Neural progenitor cell (in vitro differentiated cells): ENCODE measurements around the gene CPA3. TPM values are rescaled to one million over a fixed set of nuclear protein-coding genes. Genes with fewer than 3 reads are reported as not detected.

Experiments used
- DNase-seq: peaks from one replicate; pipeline ENCODE4 v3.0.0-alpha.2; 2016; ENCODE audit warnings: low spot score
- H2AFZ ChIP-seq: fragments of 200-600 bp; sonication (generic); replicated peaks from 2 replicates; pipeline ENCODE4 v1.6.1; 2016; ENCODE audit warnings: antibody characterized with exemption
- H3F3A ChIP-seq: fragments of 200-600 bp; sonication (generic); 2 replicates; pipeline ENCODE4 v1.6.1; 2016; ENCODE audit warnings: antibody characterized with exemption, low read depth
- H3K27ac ChIP-seq: fragments of 200-600 bp; sonication (generic); 2 replicates; pipeline ENCODE4 v1.5.1; 2016; ENCODE audit warnings: mild to moderate bottlenecking
- H3K27me3 ChIP-seq: fragments of 200-600 bp; sonication (generic); 2 replicates; pipeline ENCODE4 v1.6.1; 2016; ENCODE audit warnings: mild to moderate bottlenecking, moderate library complexity
- H3K36me3 ChIP-seq: fragments of 200-600 bp; sonication (generic); 2 replicates; pipeline ENCODE4 v1.5.1; 2016
- H3K4me1 ChIP-seq: fragments of 200-600 bp; sonication (generic); 2 replicates; pipeline ENCODE4 v1.6.1; 2016; ENCODE audit warnings: mixed run types
- H3K4me2 ChIP-seq: fragments of 200-600 bp; sonication (generic); 2 replicates; pipeline ENCODE4 v1.6.1; 2016
- H3K4me3 ChIP-seq: fragments of 200-600 bp; sonication (generic); 2 replicates; pipeline ENCODE4 v1.5.1; 2016
- H3K79me2 ChIP-seq: fragments of 200-600 bp; sonication (generic); 2 replicates; pipeline ENCODE4 v1.6.1; 2016; ENCODE audit warnings: low read depth
- H3K9ac ChIP-seq: fragments of 200-600 bp; sonication (generic); 2 replicates; pipeline ENCODE4 v1.6.1; 2016
- H3K9me3 ChIP-seq: fragments of 200-600 bp; sonication (generic); 2 replicates; pipeline ENCODE4 v1.5.1; 2016; ENCODE audit warnings: low read depth
- H4K20me1 ChIP-seq: fragments of 200-600 bp; sonication (generic); 2 replicates; pipeline ENCODE4 v1.6.1; 2016; ENCODE audit warnings: low read depth
- H3K27ac Mint-ChIP-seq: 3 replicates; pipeline ENCODE4 v1.8.0; 2021; ENCODE audit warnings: mixed read lengths
- H3K27me3 Mint-ChIP-seq: 2 replicates; pipeline ENCODE4 v1.8.0; 2022; ENCODE audit warnings: low read depth, mild to moderate bottlenecking, inconsistent platforms, moderate library complexity, mixed read lengths; ENCODE audit not compliant: insufficient read depth
- H3K36me3 Mint-ChIP-seq: 3 replicates; pipeline ENCODE4 v1.8.0; 2021; ENCODE audit warnings: mixed read lengths
- H3K4me1 Mint-ChIP-seq: 3 replicates; pipeline ENCODE4 v1.8.0; 2021; ENCODE audit warnings: mixed read lengths
- H3K4me3 Mint-ChIP-seq: 3 replicates; pipeline ENCODE4 v1.8.0; 2021; ENCODE audit warnings: mild to moderate bottlenecking, moderate library complexity, mixed read lengths
- H3K9me3 Mint-ChIP-seq: 3 replicates; pipeline ENCODE4 v1.8.0; 2020; ENCODE audit warnings: mixed read lengths
- CTCF ChIP-seq: fragments of 200-600 bp; sonication (generic); IDR thresholded peaks from 2 replicates; pipeline ENCODE4 v1.5.1; 2017; ENCODE audit warnings: antibody characterized with exemption, mild to moderate bottlenecking
- EZH2 ChIP-seq: fragments of 200-600 bp; sonication (generic); IDR thresholded peaks from 2 replicates; pipeline ENCODE4 v1.6.1; 2017; ENCODE audit warnings: antibody characterized with exemption, mild to moderate bottlenecking, moderate library complexity
- EZH2phosphoT487 ChIP-seq: fragments of 200-600 bp; sonication (generic); IDR thresholded peaks from 2 replicates; pipeline ENCODE4 v1.6.1; 2017; ENCODE audit warnings: antibody characterized with exemption
- total RNA-seq: library from RNA; depleted of rRNA; stranded (reverse); fragments of >200 nt; gene quantifications from 2 replicates; pipeline ENCODE4 v1.2.3, GENCODE V29; 2015; ENCODE audit warnings: low replicate concordance

Gene CPA3
- total RNA-seq, 1 donor from 2014 or later: not detected

DNA sequence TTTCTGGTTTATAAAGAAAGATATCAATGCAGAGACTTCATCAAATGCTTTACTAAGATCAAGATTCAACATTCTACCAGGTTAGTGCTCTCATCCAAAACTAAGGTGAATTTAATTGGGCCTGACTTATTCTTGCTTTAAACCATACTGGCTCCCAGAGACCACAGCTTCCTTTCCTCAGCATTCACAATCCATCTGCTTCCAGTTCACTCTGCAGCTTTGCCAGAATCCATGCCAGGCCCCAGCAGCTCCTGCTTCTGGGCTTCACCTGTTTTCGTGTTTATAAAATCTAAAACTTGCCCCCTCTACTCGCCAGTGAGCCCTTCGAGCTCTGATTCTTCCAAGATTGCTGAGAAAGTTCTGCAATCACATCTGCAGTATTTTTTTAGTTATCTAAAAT is 35.2 kb upstream of the CPA3 start:
- H3K27ac ChIP-seq: no peak overlapping the region
- H3K36me3 ChIP-seq: no peaks in the 10 kb centered on the region
- Mint-ChIP-seq H3K9me3 (no peaks in the 10 kb centered on the region), H3K27ac (no peak overlapping the region), H3K4me1 (no peaks in the 10 kb centered on the region), H3K27me3 (no peaks in the 10 kb centered on the region), H3K36me3 (no peaks in the 10 kb centered on the region), H3K4me3 (no peak overlapping the region)
- no peak overlapping the region for H2AFZ ChIP-seq
- no peaks in the 10 kb centered on the region for H3F3A ChIP-seq
- no peak overlapping the region for H3K9ac ChIP-seq
- no peaks in the 10 kb centered on the region for H3K27me3 ChIP-seq
- H4K20me1 ChIP-seq: no peaks in the 10 kb centered on the region
- no peaks in the 10 kb centered on the region for H3K9me3 ChIP-seq
- TF ChIP-seq EZH2 (no peak), CTCF (no peak), EZH2phosphoT487 (no peak)
- no peak overlapping the region for H3K4me2 ChIP-seq
- no peak for DNase-seq
- H3K4me1 ChIP-seq: no peaks in the 10 kb centered on the region
- H3K4me3 ChIP-seq: no peak overlapping the region
- H3K79me2 ChIP-seq: no peaks in the 10 kb centered on the region

DNA sequence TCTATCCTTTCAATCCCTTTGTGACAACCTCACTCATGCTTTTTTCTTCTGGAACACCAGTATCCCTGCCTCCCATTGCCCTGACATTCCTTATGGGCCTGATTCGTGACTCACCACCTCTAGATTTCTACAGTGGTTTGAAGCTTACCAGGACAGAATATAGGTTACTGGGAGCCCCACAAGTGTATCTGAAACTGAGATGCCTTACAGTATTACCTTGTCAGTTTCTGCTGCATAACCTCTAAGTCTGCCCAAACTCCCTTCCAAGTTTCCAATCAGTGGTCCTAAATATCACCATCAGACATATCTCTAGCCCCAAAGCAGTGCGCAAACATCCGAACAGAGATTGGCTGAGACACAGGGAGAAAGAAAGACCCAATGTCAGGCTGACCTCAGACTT is 31.9 kb upstream of the CPA3 start:
- H3F3A ChIP-seq: no peaks in the 10 kb centered on the region
- no peak overlapping the region for H3K27ac ChIP-seq
- Mint-ChIP-seq H3K4me3 (no peak overlapping the region), H3K36me3 (no peaks in the 10 kb centered on the region), H3K4me1 (no peaks in the 10 kb centered on the region), H3K9me3 (no peaks in the 10 kb centered on the region), H3K27ac (no peak overlapping the region), H3K27me3 (no peaks in the 10 kb centered on the region)
- no peak overlapping the region for H3K4me2 ChIP-seq
- no peak overlapping the region for H3K9ac ChIP-seq
- H3K36me3 ChIP-seq: no peaks in the 10 kb centered on the region
- no peaks in the 10 kb centered on the region for H3K9me3 ChIP-seq
- no peaks in the 10 kb centered on the region for H3K79me2 ChIP-seq
- TF ChIP-seq EZH2 (no peak), CTCF (no peak), EZH2phosphoT487 (no peak)
- H2AFZ ChIP-seq: no peak overlapping the region
- H3K27me3 ChIP-seq: no peaks in the 10 kb centered on the region
- H3K4me3 ChIP-seq: no peak overlapping the region
- no peaks in the 10 kb centered on the region for H4K20me1 ChIP-seq
- H3K4me1 ChIP-seq: no peaks in the 10 kb centered on the region
- DNase-seq: no peak

DNA sequence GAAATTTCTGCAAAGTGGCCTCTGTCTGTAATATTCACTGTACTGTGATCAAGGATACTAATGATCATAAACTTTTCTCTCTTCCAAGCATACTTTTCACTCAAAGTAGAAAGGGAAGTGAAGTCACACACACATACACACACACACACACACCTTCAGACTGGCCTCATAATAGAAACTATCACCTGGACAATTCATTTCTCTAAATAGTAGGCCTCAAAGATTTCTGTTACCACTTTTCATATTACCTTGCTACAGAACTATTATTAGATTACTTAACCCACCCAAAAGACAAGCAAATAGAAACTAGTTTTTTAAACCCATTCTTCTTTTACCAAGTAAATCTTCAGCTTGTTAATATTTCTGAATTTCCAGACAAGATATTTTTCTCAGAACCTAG is 25.3 kb upstream of the CPA3 start:
- no peak for TF ChIP-seq CTCF
- TF ChIP-seq EZH2: no peak
- no peak for TF ChIP-seq EZH2phosphoT487
- H3K9ac ChIP-seq: no peak overlapping the region
- no peak overlapping the region for H3K4me2 ChIP-seq

DNA sequence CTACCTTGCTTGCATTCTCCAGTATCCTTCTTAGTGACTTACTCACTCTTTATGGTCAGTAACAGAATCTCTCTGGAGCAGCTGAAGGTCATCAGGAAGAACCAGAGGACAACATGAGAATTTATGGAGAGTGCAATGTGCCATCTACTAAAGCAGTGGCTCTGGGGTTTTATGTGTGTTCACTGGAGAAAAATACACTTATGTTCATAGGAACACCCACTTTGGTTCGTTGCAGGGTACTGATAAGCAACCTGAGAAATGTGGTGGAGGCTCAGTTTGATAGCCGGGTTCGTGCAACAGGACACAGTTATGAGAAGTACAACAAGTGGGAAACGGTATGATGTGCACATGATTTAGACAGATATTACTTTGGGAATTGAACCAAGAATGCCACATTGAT is 24.6 kb upstream of the CPA3 start:
- Mint-ChIP-seq H3K9me3 (no peaks in the 10 kb centered on the region), H3K4me3 (no peak overlapping the region), H3K36me3 (no peaks in the 10 kb centered on the region), H3K27me3 (no peaks in the 10 kb centered on the region), H3K27ac (no peak overlapping the region), H3K4me1 (no peaks in the 10 kb centered on the region)
- no peaks in the 10 kb centered on the region for H4K20me1 ChIP-seq
- H3K4me2 ChIP-seq: no peak overlapping the region
- H3K36me3 ChIP-seq: no peaks in the 10 kb centered on the region
- no peaks in the 10 kb centered on the region for H3K79me2 ChIP-seq
- H3F3A ChIP-seq: no peaks in the 10 kb centered on the region
- H3K4me3 ChIP-seq: no peak overlapping the region
- no peaks in the 10 kb centered on the region for H3K27me3 ChIP-seq
- no peak for TF ChIP-seq EZH2
- no peak for TF ChIP-seq EZH2phosphoT487
- no peak for TF ChIP-seq CTCF
- no peak overlapping the region for H2AFZ ChIP-seq
- no peak for DNase-seq
- no peak overlapping the region for H3K9ac ChIP-seq
- H3K27ac ChIP-seq: no peak overlapping the region
- no peaks in the 10 kb centered on the region for H3K4me1 ChIP-seq
- no peaks in the 10 kb centered on the region for H3K9me3 ChIP-seq

More for the DNA sequence above, 25.3 kb upstream of the CPA3 start:
- Mint-ChIP-seq H3K9me3 (no peaks in the 10 kb centered on the region), H3K4me1 (no peaks in the 10 kb centered on the region), H3K4me3 (no peak overlapping the region), H3K27ac (no peak overlapping the region), H3K27me3 (no peaks in the 10 kb centered on the region), H3K36me3 (no peaks in the 10 kb centered on the region)
- Histone ChIP-seq H2AFZ (no peak overlapping the region), H3K4me1 (no peaks in the 10 kb centered on the region), H4K20me1 (no peaks in the 10 kb centered on the region), H3K4me3 (no peak overlapping the region), H3K36me3 (no peaks in the 10 kb centered on the region), H3K27me3 (no peaks in the 10 kb centered on the region), H3K9me3 (no peaks in the 10 kb centered on the region), H3K27ac (no peak overlapping the region), H3K79me2 (no peaks in the 10 kb centered on the region), H3F3A (no peaks in the 10 kb centered on the region)
- DNase-seq: no peak
